ENCODE data around the gene GPX8.

GPX8 gene

GRCh38 chr5:55159763-55160492, at the start of gene GPX8:
Gene GPX8 (plus strand): TSS chr5:55160171. CDS start chr5:55160193, 22 bp downstream.
- DNase-seq = no peak

- no peak for DNase-seq
Observed at GRCh38 chr5:55110217-55110616, 49.8 kb upstream of the GPX8 start.

- no peak for DNase-seq
Observed at GRCh38 chr5:55113327-55113726, 46.6 kb upstream of the GPX8 start.

GRCh38 chr5:55114061-55114460, 45.9 kb upstream of the GPX8 start:
- DNase-seq = no peak

- no peak for DNase-seq
Observed at GRCh38 chr5:55123365-55123764, 36.6 kb upstream of the GPX8 start.

GRCh38 chr5:55134053-55134722, 25.8 kb upstream of the GPX8 start:
- no peak for DNase-seq

- no peak for DNase-seq
Observed at GRCh38 chr5:55136521-55136920, 23.4 kb upstream of the GPX8 start.

- no peak for DNase-seq
Observed at GRCh38 chr5:55140908-55141665, 18.9 kb upstream of the GPX8 start.

- DNase-seq = no peak
Observed at GRCh38 chr5:55141945-55142690, 17.9 kb upstream of the GPX8 start.

GRCh38 chr5:55143624-55144023, 16.3 kb upstream of the GPX8 start:
- no peak for DNase-seq

- no peak for DNase-seq
Observed at GRCh38 chr5:55146080-55146479, 13.9 kb upstream of the GPX8 start.

- DNase-seq = peak; percentile 73
Observed at GRCh38 chr5:55146543-55147151, 13.3 kb upstream of the GPX8 start.

- DNase-seq = no peak
Observed at GRCh38 chr5:55149308-55149795, 10.6 kb upstream of the GPX8 start.

- no peak for DNase-seq
Observed at GRCh38 chr5:55151923-55152842, 7.8 kb upstream of the GPX8 start.

- DNase-seq = no peak
Observed at GRCh38 chr5:55154873-55155272, 5.1 kb upstream of the GPX8 start.

- DNase-seq = no peak
Observed at GRCh38 chr5:55160493-55161209, 680 bp downstream of the GPX8 start.

GRCh38 chr5:55162666-55163065, 2.7 kb downstream of the GPX8 start:
- DNase-seq = no peak

GRCh38 chr5:55171471-55171870, 11.5 kb downstream of the GPX8 start:
- DNase-seq = no peak

GRCh38 chr5:55172051-55172899, 12.3 kb downstream of the GPX8 start:
- peak; percentile 31 for DNase-seq

All from activated effector memory CD4-positive, alpha-beta T cell treated with Interleukin-2 at 50 U/mL for 16 hours (primary cell).